OCI-LY1 (cell line): ENCODE data around the gene MYCT1.

Experiments used
- EZH2 ChIP-seq: fragments of 200-600 bp; sonication (generic), shearing (Covaris generic); IDR thresholded peaks from 2 replicates; pipeline ENCODE4 v1.8.0; 2017; ENCODE audit warnings: borderline replicate concordance, mixed run types, mild to moderate bottlenecking, antibody characterized with exemption, low read length, moderate library complexity, mixed read lengths
- TF ChIP-seq, protein P1 (sequence below): fragments of 200-600 bp; sonication (generic), shearing (Covaris generic); IDR thresholded peaks from 2 replicates; pipeline ENCODE4 v1.5.1; 2017; ENCODE audit warnings: mild to moderate bottlenecking, antibody characterized with exemption, low read length, moderate library complexity, mixed read lengths

DNA sequence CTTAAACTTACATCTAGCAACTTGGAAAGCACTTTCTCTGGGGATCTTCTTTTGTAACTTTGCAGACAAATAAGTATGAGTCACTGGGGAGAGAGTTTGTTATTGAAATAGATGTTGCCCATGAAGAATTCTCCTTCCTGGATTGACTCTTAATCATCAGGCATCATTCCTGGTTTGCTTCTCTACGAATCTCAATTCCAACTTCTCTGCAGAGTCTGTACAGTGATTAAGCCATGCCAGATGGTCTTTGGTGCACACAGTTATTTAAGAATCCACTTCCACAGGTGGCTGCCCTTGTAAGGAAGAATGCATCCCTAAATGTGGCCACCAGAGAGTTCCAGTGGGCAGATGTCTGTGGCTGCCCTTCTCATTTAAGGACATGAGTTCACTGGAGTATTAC lies 25.7 kb downstream of the MYCT1 start:
- no peak for TF ChIP-seq EZH2
- TF ChIP-seq, protein P1, sequence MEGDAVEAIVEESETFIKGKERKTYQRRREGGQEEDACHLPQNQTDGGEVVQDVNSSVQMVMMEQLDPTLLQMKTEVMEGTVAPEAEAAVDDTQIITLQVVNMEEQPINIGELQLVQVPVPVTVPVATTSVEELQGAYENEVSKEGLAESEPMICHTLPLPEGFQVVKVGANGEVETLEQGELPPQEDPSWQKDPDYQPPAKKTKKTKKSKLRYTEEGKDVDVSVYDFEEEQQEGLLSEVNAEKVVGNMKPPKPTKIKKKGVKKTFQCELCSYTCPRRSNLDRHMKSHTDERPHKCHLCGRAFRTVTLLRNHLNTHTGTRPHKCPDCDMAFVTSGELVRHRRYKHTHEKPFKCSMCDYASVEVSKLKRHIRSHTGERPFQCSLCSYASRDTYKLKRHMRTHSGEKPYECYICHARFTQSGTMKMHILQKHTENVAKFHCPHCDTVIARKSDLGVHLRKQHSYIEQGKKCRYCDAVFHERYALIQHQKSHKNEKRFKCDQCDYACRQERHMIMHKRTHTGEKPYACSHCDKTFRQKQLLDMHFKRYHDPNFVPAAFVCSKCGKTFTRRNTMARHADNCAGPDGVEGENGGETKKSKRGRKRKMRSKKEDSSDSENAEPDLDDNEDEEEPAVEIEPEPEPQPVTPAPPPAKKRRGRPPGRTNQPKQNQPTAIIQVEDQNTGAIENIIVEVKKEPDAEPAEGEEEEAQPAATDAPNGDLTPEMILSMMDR: no peak
